Vagina (tissue), 2 donors: ENCODE measurements around the gene ABCA6. TPM values are rescaled to one million over a fixed set of nuclear protein-coding genes. Genes with fewer than 3 reads are reported as not detected.
A peak's percentile ranks its signal among the peaks of the same experiment; 100 is the strongest.

Source experiments
- DNase-seq, 2 donors: peaks; one replicate each; pipeline ENCODE4 v3.0.0-alpha.2; 2017; ENCODE audit errors: extremely low spot score in 2 of 2
- H3K27ac ChIP-seq: fragments of 200-600 bp; sonication (generic); one replicate; pipeline ENCODE4 v1.5.1; 2019
- H3K27me3 ChIP-seq: fragments of 200-600 bp; sonication (generic); one replicate; pipeline ENCODE4 v1.5.1; 2019
- H3K36me3 ChIP-seq, 2 donors: fragments of 200-600 bp; sonication (generic); one replicate each; pipeline ENCODE4 v1.5.1; 2017 to 2019
- H3K4me1 ChIP-seq: fragments of 200-600 bp; sonication (generic); one replicate; pipeline ENCODE4 v1.5.1; 2019
- H3K4me3 ChIP-seq, 2 donors: fragments of 200-600 bp; sonication (generic); 1 replicate in 1 of 2; 2 replicates in 1 of 2; pipeline ENCODE4 v1.5.1; 2016 to 2019
- H3K9me3 ChIP-seq: fragments of 200-600 bp; sonication (generic); one replicate; pipeline ENCODE4 v1.5.1; 2019
- POLR2A ChIP-seq, 2 donors: fragments of 450-650 bp; IDR thresholded peaks; one replicate each; pipeline ENCODE4 v1.6.1; 2017; ENCODE audit warnings: antibody characterized with exemption in 2 of 2, mild to moderate bottlenecking in 2 of 2, moderate library complexity in 2 of 2
- POLR2AphosphoS5 ChIP-seq, 2 donors: sonication (generic); formaldehyde crosslinking; IDR thresholded peaks; one replicate each; pipeline ENCODE4 v1.9.0; 2017; ENCODE audit warnings: antibody characterized with exemption in 2 of 2, mild to moderate bottlenecking in 2 of 2, low read depth in 1 of 2; ENCODE audit not compliant: insufficient read depth in 1 of 2
- intact Hi-C: fragments of 100-400 bp; cut with DNase I; formaldehyde crosslinking; loops from one replicate; pipeline ENCODE4 v1.15.1; 2023
- total RNA-seq: library from RNA; depleted of rRNA; stranded (reverse); fragments of >200 nt; gene quantifications from one replicate; pipeline ENCODE4 v1.2.3, GENCODE V29; 2016
- TF ChIP-seq, protein P1 (sequence below), 3 experiments: fragments of 450-650 bp in 2 of 3; fragments of 200-600 bp in 1 of 3; sonication (generic) in 1 of 3; IDR thresholded peaks; one replicate each; pipeline ENCODE4 v1.5.1; 2017 to 2019; ENCODE audit warnings: antibody characterized with exemption in 3 of 3, mild to moderate bottlenecking in 2 of 3, moderate library complexity in 2 of 3

Gene ABCA6
- total RNA-seq, 1 donor from 2014 or later = 73.2 TPM

DNA sequence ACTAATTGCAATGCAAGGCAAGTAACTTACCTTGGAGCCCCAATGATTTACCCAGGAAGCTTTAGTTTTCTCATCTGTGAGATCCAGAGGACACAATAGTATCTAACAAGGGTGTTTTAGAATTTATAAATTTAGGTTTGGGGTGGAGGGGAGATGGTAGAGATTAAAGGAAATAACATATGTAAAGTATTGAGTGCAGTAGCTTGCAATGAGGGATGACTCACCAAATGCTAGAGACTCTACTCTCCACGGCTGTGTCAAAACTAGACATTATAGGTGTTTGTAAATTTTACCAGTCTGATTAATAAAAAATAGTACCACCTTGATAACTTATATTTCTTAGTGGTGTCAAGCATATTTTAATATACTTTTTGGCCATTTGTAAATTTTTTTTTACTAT is 77.2 kb downstream of the ABCA6 start:
- TF ChIP-seq POLR2AphosphoS5 (IDR thresholded peaks at IDR 0.05; ENCODE audit: insufficient read depth in 1 of 2, low read depth in 1 of 2) (no peak), POLR2A (IDR thresholded peaks at IDR 0.05) (no peak)
- H3K36me3 ChIP-seq = no peaks in the 10 kb centered on the region
- DNase-seq = no peak
- intact Hi-C loops = no loop called here
- no peak overlapping the region for H3K4me3 ChIP-seq
- H3K27me3 ChIP-seq = no peaks in the 10 kb centered on the region
- no peaks in the 10 kb centered on the region for H3K9me3 ChIP-seq
- peaks cover 9% of the 10 kb centered on the region for H3K4me1 ChIP-seq
- no peak overlapping the region for H3K27ac ChIP-seq

DNA sequence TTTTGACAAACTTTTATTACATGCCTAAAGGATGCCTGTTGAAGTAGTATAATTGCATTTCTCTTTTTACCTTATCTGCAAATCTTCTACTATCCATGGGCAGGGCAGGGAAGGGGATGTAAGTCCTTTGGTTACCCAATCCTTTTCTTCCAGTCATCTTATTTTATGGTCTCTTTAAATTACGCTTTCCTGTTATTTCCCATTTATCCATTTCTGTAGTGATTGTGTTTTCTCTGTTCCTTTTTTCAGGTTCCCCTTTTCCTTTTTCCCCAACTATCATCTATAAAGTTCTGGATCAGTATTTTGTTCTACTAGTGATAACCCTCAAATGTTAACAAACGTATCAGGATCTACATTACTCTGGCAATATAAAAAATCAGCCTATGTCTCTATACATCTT is 77.7 kb downstream of the ABCA6 start:
- intact Hi-C loops = no loop called here
- Histone ChIP-seq H3K4me1 (peaks cover 9% of the 10 kb centered on the region), H3K27me3 (no peaks in the 10 kb centered on the region), H3K36me3 (no peaks in the 10 kb centered on the region), H3K4me3 (no peak overlapping the region), H3K9me3 (no peaks in the 10 kb centered on the region), H3K27ac (peak overlapping the region; percentile 55)
- no peak for DNase-seq
- TF ChIP-seq, protein P1, sequence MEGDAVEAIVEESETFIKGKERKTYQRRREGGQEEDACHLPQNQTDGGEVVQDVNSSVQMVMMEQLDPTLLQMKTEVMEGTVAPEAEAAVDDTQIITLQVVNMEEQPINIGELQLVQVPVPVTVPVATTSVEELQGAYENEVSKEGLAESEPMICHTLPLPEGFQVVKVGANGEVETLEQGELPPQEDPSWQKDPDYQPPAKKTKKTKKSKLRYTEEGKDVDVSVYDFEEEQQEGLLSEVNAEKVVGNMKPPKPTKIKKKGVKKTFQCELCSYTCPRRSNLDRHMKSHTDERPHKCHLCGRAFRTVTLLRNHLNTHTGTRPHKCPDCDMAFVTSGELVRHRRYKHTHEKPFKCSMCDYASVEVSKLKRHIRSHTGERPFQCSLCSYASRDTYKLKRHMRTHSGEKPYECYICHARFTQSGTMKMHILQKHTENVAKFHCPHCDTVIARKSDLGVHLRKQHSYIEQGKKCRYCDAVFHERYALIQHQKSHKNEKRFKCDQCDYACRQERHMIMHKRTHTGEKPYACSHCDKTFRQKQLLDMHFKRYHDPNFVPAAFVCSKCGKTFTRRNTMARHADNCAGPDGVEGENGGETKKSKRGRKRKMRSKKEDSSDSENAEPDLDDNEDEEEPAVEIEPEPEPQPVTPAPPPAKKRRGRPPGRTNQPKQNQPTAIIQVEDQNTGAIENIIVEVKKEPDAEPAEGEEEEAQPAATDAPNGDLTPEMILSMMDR (IDR thresholded peaks at IDR 0.05) = no peak
- no peak for TF ChIP-seq POLR2A (IDR thresholded peaks at IDR 0.05)
- no peak for TF ChIP-seq POLR2AphosphoS5 (IDR thresholded peaks at IDR 0.05; ENCODE audit: insufficient read depth in 1 of 2, low read depth in 1 of 2)

DNA sequence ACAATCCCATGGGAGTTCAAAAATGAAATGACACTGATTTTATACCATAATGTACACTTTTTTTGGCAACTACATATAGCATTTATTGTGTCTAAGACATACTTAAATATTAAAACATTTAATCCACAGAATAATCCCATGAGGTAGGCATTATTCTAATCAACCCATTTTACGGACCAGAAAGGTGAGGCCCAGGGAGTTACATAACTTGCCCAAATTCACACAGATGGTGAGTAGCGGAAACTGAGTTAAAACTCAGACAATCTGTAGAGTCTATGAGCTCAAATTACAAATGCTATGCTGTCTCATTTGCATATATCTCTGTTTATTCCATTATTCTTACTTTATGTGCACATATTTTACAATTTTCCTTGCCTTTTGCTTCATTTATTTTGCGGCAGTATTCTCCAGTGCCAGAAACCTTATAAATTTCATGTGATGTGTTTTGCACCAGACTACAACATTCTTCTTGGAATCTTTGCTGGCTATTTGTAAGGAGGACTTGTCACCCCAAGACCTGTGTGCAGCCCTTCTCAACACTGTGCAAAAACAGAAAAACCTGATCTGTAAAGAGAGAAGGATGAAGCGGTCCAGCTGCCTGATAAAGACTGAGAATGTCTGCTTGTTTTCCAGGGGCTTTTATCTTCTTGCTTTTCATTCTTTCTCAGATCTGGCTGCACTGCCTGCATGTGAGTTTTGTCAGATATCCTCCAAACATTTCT is 78.7 kb downstream of the ABCA6 start:
- TF ChIP-seq, protein P1 (IDR thresholded peaks at IDR 0.05) = no peak
- TF ChIP-seq POLR2A (IDR thresholded peaks at IDR 0.05) = no peak
- no peak for TF ChIP-seq POLR2AphosphoS5 (IDR thresholded peaks at IDR 0.05; ENCODE audit: insufficient read depth in 1 of 2, low read depth in 1 of 2)
- DNase-seq = no peak
- Histone ChIP-seq H3K4me1 (peaks cover 9% of the 10 kb centered on the region), H3K9me3 (no peaks in the 10 kb centered on the region), H3K27ac (peak overlapping the region; percentile 77), H3K36me3 (no peaks in the 10 kb centered on the region), H3K27me3 (no peaks in the 10 kb centered on the region), H3K4me3 (no peak overlapping the region)
- intact Hi-C loops = no loop called here

DNA sequence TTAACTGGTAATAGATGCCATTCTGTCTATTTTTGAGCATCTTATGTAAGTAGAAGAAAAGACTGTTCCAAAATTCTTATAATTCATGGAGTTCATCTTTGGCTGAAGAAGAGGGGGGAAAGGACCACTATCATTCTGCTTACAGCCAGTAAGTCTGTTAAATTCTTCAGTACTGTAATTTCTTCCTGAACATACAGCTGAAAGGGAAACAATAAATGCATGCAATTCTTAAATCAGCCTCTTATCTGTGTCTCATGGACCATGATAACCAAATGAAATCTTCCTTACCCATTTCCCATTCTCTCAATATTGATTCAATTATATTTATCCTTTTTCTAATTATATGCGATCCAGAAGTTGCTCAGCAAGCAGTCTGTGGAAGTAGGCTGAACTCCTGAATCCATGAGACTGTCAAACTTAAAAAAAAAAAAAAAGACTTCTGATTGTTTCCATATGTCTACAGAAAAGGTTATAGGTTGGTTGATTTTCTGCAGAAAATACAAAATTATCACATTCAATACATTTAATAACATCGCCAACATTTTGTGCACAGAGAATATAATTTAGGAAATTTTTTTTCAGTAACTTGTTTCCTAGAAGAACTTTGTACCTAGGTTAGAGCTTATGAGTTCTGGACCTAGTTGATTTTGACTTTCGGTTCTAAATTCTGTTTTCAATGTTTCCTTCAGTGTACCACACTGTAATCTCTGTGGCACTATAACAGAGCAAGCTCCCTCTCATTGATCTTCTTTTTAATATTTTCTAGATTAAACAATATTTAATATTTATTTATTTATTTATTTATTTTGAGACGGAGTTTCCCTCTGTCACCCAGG is 79.8 kb downstream of the ABCA6 start:
- TF ChIP-seq POLR2AphosphoS5 (IDR thresholded peaks at IDR 0.05; ENCODE audit: insufficient read depth in 1 of 2, low read depth in 1 of 2) = no peak
- TF ChIP-seq, protein P1 (IDR thresholded peaks at IDR 0.05) = no peak
- Histone ChIP-seq H3K27me3 (no peaks in the 10 kb centered on the region), H3K4me3 (no peak overlapping the region), H3K4me1 (peaks cover 9% of the 10 kb centered on the region), H3K36me3 (no peaks in the 10 kb centered on the region), H3K9me3 (no peaks in the 10 kb centered on the region), H3K27ac (peak overlapping the region; percentile 77)
- no peak for DNase-seq
- intact Hi-C loops = no loop called here

DNA sequence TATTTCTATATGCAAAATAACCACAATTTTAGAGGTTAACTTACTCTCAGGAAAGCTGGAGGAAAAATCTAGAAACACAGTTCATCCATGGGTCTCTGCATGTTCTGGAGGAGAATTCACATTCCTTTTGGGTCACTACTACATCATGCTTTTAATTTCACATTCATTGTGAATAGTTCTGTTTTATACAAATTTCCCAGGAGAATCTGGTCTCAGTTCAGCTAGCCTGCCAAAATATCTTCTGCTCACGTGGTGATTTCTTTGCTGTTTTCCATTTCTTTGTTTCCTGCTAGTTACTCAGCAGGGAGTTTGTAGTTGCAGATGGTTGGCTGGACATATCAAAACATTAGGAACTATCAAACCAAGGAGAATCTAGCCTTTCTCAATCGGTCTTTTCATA is 80.9 kb downstream of the ABCA6 start, which contains the start of gene ABCA9:
Gene ABCA9 (minus strand): TSS at position 106 of the 400 bp plus-strand sequence. CDS start 9,801 bp downstream, outside the sequence.
- H3K9me3 ChIP-seq = no peaks in the 10 kb centered on the region
- H3K4me1 ChIP-seq = peaks cover 9% of the 10 kb centered on the region
- intact Hi-C loops = no loop called here
- no peak for DNase-seq
- H3K27ac ChIP-seq = peak within 1 kb of the TSS; percentile 77
- H3K36me3 ChIP-seq = no peaks in the 10 kb centered on the region
- peak within 1 kb of the TSS in 1 of 2 donors; percentile 9 for H3K4me3 ChIP-seq
- H3K27me3 ChIP-seq = no peaks in the 10 kb centered on the region
- no peak for TF ChIP-seq POLR2A (IDR thresholded peaks at IDR 0.05)
- peak; percentile 16 to 46 for TF ChIP-seq POLR2AphosphoS5 (IDR thresholded peaks at IDR 0.05; ENCODE audit: insufficient read depth in 1 of 2, low read depth in 1 of 2)
